H1 (cell line): ENCODE measurements around the gene TOP3B. TPM values are rescaled to one million over a fixed set of nuclear protein-coding genes. Genes with fewer than 3 reads are reported as not detected.

Source experiments
- CTCF ChIA-PET: fragments of 300-600 bp; sonication (Branson Sonifier 250); formaldehyde crosslinking; loops from one replicate; lab custom pipeline; 2021; ENCODE audit not compliant: partially characterized antibody; lab: Charles Lee
- POLR2A ChIA-PET: fragments of 300-600 bp; sonication (Branson Sonifier 250); formaldehyde crosslinking; loops from one replicate; lab custom pipeline; 2021; ENCODE audit warnings: inconsistent platforms; ENCODE audit not compliant: partially characterized antibody; lab: Charles Lee
- DNase-seq, 2 experiments: peaks; one replicate each; pipeline versions ENCODE4 v3.0.0 to v3.0.0-alpha.2; 2010 to 2022; ENCODE audit warnings: low spot score in 2 of 2, low read depth in 1 of 2, mixed read lengths in 1 of 2
- FAIRE-seq: peaks from 2 replicates; lab custom pipeline; 2011; peaks lifted over from hg19 to GRCh38; lab: Jason Lieb, UNC
- H2AFZ ChIP-seq: 2 replicates; pipeline ENCODE4 v1.8.1; 2012; ENCODE audit warnings: low read length, inconsistent platforms
- H2AK5ac ChIP-seq: 2 replicates; pipeline ENCODE4 v1.6.1; 2013; ENCODE audit warnings: low read depth, low read length
- H2BK120ac ChIP-seq: replicated peaks from 2 replicates; pipeline ENCODE3; 2013; ENCODE audit warnings: low read depth, low read length, inconsistent platforms
- H2BK12ac ChIP-seq: 2 replicates; pipeline ENCODE4 v1.6.1; 2013; ENCODE audit warnings: low read depth, low read length
- H2BK15ac ChIP-seq: 2 replicates; pipeline ENCODE4 v1.6.1; 2013; ENCODE audit warnings: low read length
- H2BK20ac ChIP-seq: 2 replicates; pipeline ENCODE4 v1.6.1; 2013; ENCODE audit warnings: low read length
- H2BK5ac ChIP-seq: 2 replicates; pipeline ENCODE4 v1.6.1; 2013; ENCODE audit warnings: low read depth, low read length
- H3K14ac ChIP-seq: 2 replicates; pipeline ENCODE4 v1.6.1; 2013; ENCODE audit warnings: inconsistent platforms; ENCODE audit not compliant: insufficient read length
- H3K18ac ChIP-seq: 2 replicates; pipeline ENCODE4 v1.6.1; 2013; ENCODE audit warnings: low read length; ENCODE audit errors: extremely low read depth
- H3K23ac ChIP-seq: 2 replicates; pipeline ENCODE4 v1.6.1; 2013; ENCODE audit warnings: inconsistent platforms; ENCODE audit not compliant: insufficient read length
- H3K23me2 ChIP-seq: 2 replicates; pipeline ENCODE4 v1.6.1; 2013; ENCODE audit warnings: low read depth, low read length
- H3K27ac ChIP-seq: 2 replicates; pipeline ENCODE4 v1.6.1; 2011; ENCODE audit warnings: low read depth, low read length, inconsistent platforms
- H3K27me3 ChIP-seq, 4 experiments: replicated peaks in 1 of 4; 1 replicate in 1 of 4; 2 replicates in 3 of 4; pipeline versions ENCODE4 v1.6.1 to v1.8.1; 2011 to 2013; ENCODE audit warnings: low read length in 3 of 4, mild to moderate bottlenecking in 3 of 4, inconsistent platforms in 2 of 4, mixed read lengths in 2 of 4, moderate library complexity in 1 of 4; ENCODE audit not compliant: control insufficient read depth in 3 of 4, insufficient read depth in 3 of 4; ENCODE audit errors: extremely low read depth in 1 of 4
- H3K36me3 ChIP-seq, 4 experiments: 2 replicates each; pipeline versions ENCODE4 v1.6.1 to v1.8.1; 2011 to 2013; ENCODE audit warnings: mild to moderate bottlenecking in 4 of 4, low read length in 3 of 4, moderate library complexity in 2 of 4, control low read depth in 1 of 4, inconsistent platforms in 1 of 4; ENCODE audit not compliant: insufficient read depth in 4 of 4, control insufficient read depth in 2 of 4
- H3K4ac ChIP-seq: replicated peaks from 2 replicates; pipeline ENCODE3; 2013; ENCODE audit warnings: low read length, low read depth, mixed read lengths, inconsistent platforms; ENCODE audit not compliant: insufficient read length
- H3K4me1 ChIP-seq, 4 experiments: replicated peaks in 1 of 4; 1 replicate in 1 of 4; 2 replicates in 3 of 4; pipeline versions ENCODE4 v1.6.1 to v1.8.1; 2011 to 2013; ENCODE audit warnings: low read length in 3 of 4, inconsistent platforms in 2 of 4, mixed read lengths in 1 of 4; ENCODE audit not compliant: insufficient read depth in 4 of 4, control insufficient read depth in 3 of 4
- H3K4me2 ChIP-seq, 2 experiments: 2 replicates each; pipeline versions ENCODE4 v1.6.1 to v1.8.1; 2011 to 2013; ENCODE audit warnings: low read depth in 2 of 2, low read length in 2 of 2, control low read depth in 1 of 2, inconsistent platforms in 1 of 2, mild to moderate bottlenecking in 1 of 2; ENCODE audit not compliant: insufficient read depth in 1 of 2
- H3K4me3 ChIP-seq, 4 experiments: fragments of 200-600, 300-600 bp in 1 of 4; sonication (generic), shearing (Covaris generic), sonication (Bioruptor Twin) in 1 of 4; 2 replicates each; pipeline versions ENCODE4 v1.5.1 to v1.8.1; 2011 to 2016; ENCODE audit warnings: low read length in 4 of 4, low read depth in 3 of 4, control low read depth in 2 of 4, inconsistent platforms in 2 of 4, mild to moderate bottlenecking in 2 of 4, mixed read lengths in 1 of 4, moderate library complexity in 1 of 4; ENCODE audit not compliant: insufficient read depth in 2 of 4; ENCODE audit errors: extremely low read depth in 1 of 4
- H3K56ac ChIP-seq: replicated peaks from 2 replicates; pipeline ENCODE3; 2013; ENCODE audit warnings: low read depth, mild to moderate bottlenecking, mixed read lengths, low read length, inconsistent platforms; ENCODE audit not compliant: insufficient read length
- H3K79me1 ChIP-seq: 2 replicates; pipeline ENCODE4 v1.6.1; 2013; ENCODE audit warnings: low read depth, low read length, control low read depth
- H3K79me2 ChIP-seq, 2 experiments: 2 replicates each; pipeline versions ENCODE4 v1.6.1 to v1.8.1; 2012 to 2013; ENCODE audit warnings: low read length in 2 of 2, mild to moderate bottlenecking in 2 of 2, inconsistent platforms in 1 of 2; ENCODE audit not compliant: insufficient read depth in 2 of 2, control insufficient read depth in 1 of 2
- H3K9ac ChIP-seq, 4 experiments: replicated peaks in 1 of 4; 1 replicate in 1 of 4; 2 replicates in 3 of 4; pipeline versions ENCODE4 v1.6.1 to v1.8.1; 2011 to 2013; ENCODE audit warnings: low read depth in 3 of 4, low read length in 3 of 4, control low read depth in 2 of 4, mild to moderate bottlenecking in 2 of 4, moderate library complexity in 2 of 4, inconsistent platforms in 1 of 4; ENCODE audit errors: extremely low read depth in 1 of 4
- H3K9me3 ChIP-seq, 2 experiments: 2 replicates each; pipeline versions ENCODE4 v1.6.1 to v1.8.1; 2012 to 2013; ENCODE audit warnings: mild to moderate bottlenecking in 2 of 2, moderate library complexity in 2 of 2, control low read depth in 1 of 2, inconsistent platforms in 1 of 2, low read depth in 1 of 2, low read length in 1 of 2, mixed read lengths in 1 of 2; ENCODE audit not compliant: insufficient read depth in 2 of 2
- H4K20me1 ChIP-seq, 2 experiments: replicated peaks in 1 of 2; 2 replicates each; pipeline versions ENCODE3 to v1.8.1; 2011 to 2013; ENCODE audit warnings: inconsistent platforms in 2 of 2, low read length in 2 of 2, mild to moderate bottlenecking in 1 of 2; ENCODE audit not compliant: insufficient read depth in 2 of 2, control insufficient read depth in 1 of 2
- H4K5ac ChIP-seq: 2 replicates; pipeline ENCODE4 v1.6.1; 2013; ENCODE audit warnings: low read length, low read depth, mixed read lengths, inconsistent platforms; ENCODE audit not compliant: insufficient read length
- H4K8ac ChIP-seq: 2 replicates; pipeline ENCODE4 v1.8.0; 2013; ENCODE audit warnings: mild to moderate bottlenecking, moderate library complexity, low read length, inconsistent platforms; ENCODE audit not compliant: insufficient read depth; ENCODE audit errors: extremely low read depth
- H4K91ac ChIP-seq: replicated peaks from 2 replicates; pipeline ENCODE3; 2013; ENCODE audit warnings: low read length, mixed read lengths, inconsistent platforms; ENCODE audit not compliant: insufficient read length
- ASH2L ChIP-seq: fragments of 200-600, 300-600 bp; sonication (generic); IDR thresholded peaks from one replicate; pipeline ENCODE4 v1.7.1; 2017; ENCODE audit warnings: low read length
- CEBPB ChIP-seq: IDR thresholded peaks from 2 replicates; pipeline ENCODE4 v1.6.1; 2012; ENCODE audit warnings: low read depth, low read length
- E2F6 ChIP-seq: IDR thresholded peaks from 2 replicates; pipeline ENCODE4 v1.6.1; 2012; ENCODE audit warnings: inconsistent platforms
- EZH2 ChIP-seq: fragments of 200-600 bp; sonication (generic); IDR thresholded peaks from 2 replicates; pipeline ENCODE4 v1.7.1; 2012; ENCODE audit warnings: low read depth, mild to moderate bottlenecking, moderate library complexity, low read length, inconsistent platforms; ENCODE audit not compliant: severe bottlenecking
- POLR2A ChIP-seq, 2 experiments: IDR thresholded peaks; 1 replicate in 1 of 2; 2 replicates in 1 of 2; pipeline ENCODE4 v1.6.1; 2011; ENCODE audit warnings: low read depth in 2 of 2, low read length in 2 of 2, mild to moderate bottlenecking in 2 of 2; ENCODE audit errors: control extremely low read depth in 1 of 2
- POLR2AphosphoS5 ChIP-seq: IDR thresholded peaks from 2 replicates; pipeline ENCODE4 v1.6.1; 2011; ENCODE audit warnings: low read depth, low read length
- RNF2 ChIP-seq: fragments of 200-900, 300-1000 bp; sonication (generic); IDR thresholded peaks from 2 replicates; pipeline ENCODE4 v1.7.1; 2016; ENCODE audit warnings: borderline replicate concordance, low read depth, mild to moderate bottlenecking, antibody characterized with exemption, low read length; ENCODE audit not compliant: poor library complexity, severe bottlenecking; ENCODE audit errors: missing control alignments
- SIRT6 ChIP-seq: IDR thresholded peaks from one replicate; pipeline ENCODE4 v1.7.1; 2012; ENCODE audit warnings: low read length, inconsistent platforms
- SIX5 ChIP-seq: IDR thresholded peaks from 2 replicates; pipeline ENCODE4 v1.6.1; 2011; ENCODE audit warnings: mild to moderate bottlenecking, low read depth, low read length
- TAF1 ChIP-seq: IDR thresholded peaks from 2 replicates; pipeline ENCODE4 v1.6.1; 2011; ENCODE audit warnings: mild to moderate bottlenecking, low read depth, low read length
- ZNF274 ChIP-seq: IDR thresholded peaks from 2 replicates; pipeline ENCODE4 v1.7.0; 2012; ENCODE audit warnings: low read length, borderline replicate concordance; ENCODE audit errors: extremely low read depth
- WGBS, 2 experiments: shearing (Covaris generic) in 1 of 2; methylation state at CpG; one replicate each; pipeline versions ENCODE4 v1.1.6 to v1.1.7; 2013 to 2015; ENCODE audit warnings: low lambda C conversion rate in 2 of 2, mixed read lengths in 2 of 2, inconsistent platforms in 1 of 2, low coverage in 1 of 2, missing lambda C conversion rate in 1 of 2; ENCODE audit not compliant: insufficient replicate concordance in 2 of 2, insufficient coverage in 1 of 2, insufficient read length in 1 of 2; ENCODE audit errors: extremely low coverage in 1 of 2, missing lambda C conversion rate in 1 of 2; 5-methylcytosine and 5-hydroxymethylcytosine counted together
- polyA plus RNA-seq, 7 experiments: library from polyadenylated mRNA; depleted of rRNA in 3 of 7; stranded (reverse) in 5 of 7; unstranded in 2 of 7; fragments of >200 nt in 5 of 7; fragments of 200-250 nt in 2 of 7; gene quantifications; 1 replicate in 5 of 7; 2 replicates in 1 of 7; 4 replicates in 1 of 7; pipeline versions ENCODE4 v1.2.1 to v1.2.3, GENCODE V29; 2011 to 2013; ENCODE audit warnings: missing spikeins in 2 of 7, mixed read lengths in 2 of 7
- total RNA-seq: library from RNA; stranded (reverse); fragmentation: NEBNext Ultra II Directional; extraction: Animal tissue kit (Norgen Biotek cat#: 25700); gene quantifications from 2 replicates; pipeline ENCODE4 v1.2.1, GENCODE V29; 2021

The TOP3B gene
- total and polyA plus RNA-seq, 2 of the 8 experiments (the other 6 are each of a cell fraction or from before 2014, with no cell fraction given), result 30.4 to 52.8 TPM

GRCh38 chr22:21931056-21931455 lies 51.5 kb downstream of the TOP3B start:
- H3K23me2 ChIP-seq, result no peaks in the 10 kb centered on the region
- H2AK5ac ChIP-seq, result no peak overlapping the region
- H3K18ac ChIP-seq, result no peak overlapping the region
- DNase-seq (no peak), FAIRE-seq (no peak)
- H2BK15ac ChIP-seq, result no peak overlapping the region
- WGBS, 2 experiments, result 93% methylated on average over 12 of the region's 12 CpGs; no CpG with 5 or more reads in 1 of the 2 experiments
- H3K4me3 ChIP-seq, result no peak overlapping the region
- no peak overlapping the region for H3K9ac ChIP-seq
- peaks cover 0 to 2% of the 10 kb centered on the region in 2 experiments for H4K20me1 ChIP-seq
- H3K14ac ChIP-seq, result no peak overlapping the region
- no peaks in the 10 kb centered on the region for H3K27me3 ChIP-seq
- no peak overlapping the region for H3K27ac ChIP-seq
- H3K9me3 ChIP-seq, result no peaks in the 10 kb centered on the region
- no peak overlapping the region for H3K23ac ChIP-seq
- no peak overlapping the region for H2BK20ac ChIP-seq
- H3K4me2 ChIP-seq, result no peak overlapping the region
- H4K91ac ChIP-seq, result no peak overlapping the region
- H3K56ac ChIP-seq, result no peak overlapping the region
- H3K79me1 ChIP-seq, result no peaks in the 10 kb centered on the region
- H2BK12ac ChIP-seq, result no peak overlapping the region
- H3K4me1 ChIP-seq, result peaks cover 3 to 19% (median 14%) of the 10 kb centered on the region in 4 experiments
- no peak overlapping the region for H2AFZ ChIP-seq
- 0 out of 8 replicates have a peak, but pooled peaks cover 0 to 3% (median 1%) of the 10 kb centered on the region in 4 experiments for H3K36me3 ChIP-seq
- H4K8ac ChIP-seq, result no peak overlapping the region
- no peak overlapping the region for H2BK120ac ChIP-seq
- no peaks in the 10 kb centered on the region for H3K79me2 ChIP-seq
- H2BK5ac ChIP-seq, result no peak overlapping the region
- POLR2A ChIA-PET, result interaction anchor here (1.2 kb wide), 1 partner anchor 68 kb away, joined by 5 read pairs; no protein-coding TSS in a partner anchor
- H3K4ac ChIP-seq, result no peak overlapping the region
- CTCF ChIA-PET, result interaction anchor here (1.2 kb wide), 1 partner anchor 14 kb away, joined by 3 read pairs; no protein-coding TSS in a partner anchor
- H4K5ac ChIP-seq, result no peak overlapping the region
- TF ChIP-seq POLR2AphosphoS5, result no peak
- no peak for TF ChIP-seq RNF2
- no peak for TF ChIP-seq SIRT6
- TF ChIP-seq EZH2, result no peak
- no peak for TF ChIP-seq POLR2A (IDR thresholded peaks at IDR 0.05; ENCODE audit: control extremely low read depth in 1 of 2, low read depth in 2 of 2, low read length in 2 of 2)
- TF ChIP-seq TAF1, result no peak
- TF ChIP-seq ZNF274, result no peak
- TF ChIP-seq E2F6, result no peak
- no peak for TF ChIP-seq CEBPB
- TF ChIP-seq SIX5, result no peak
- TF ChIP-seq ASH2L, result no peak
